Ectodermal cell (in vitro differentiated cells): ENCODE results near the gene CARHSP1.
"Not testable (repeated sequence)": the region's sequence is repeated elsewhere in the genome, so short reads cannot be mapped to it uniquely, and the experiment has no call there.

ENCODE experiments used
- H3K27ac ChIP-seq: 2 replicates; pipeline ENCODE4 v1.7.0; 2013; ENCODE audit warnings: mild to moderate bottlenecking, low read depth, low read length; ENCODE audit not compliant: insufficient read depth, poor library complexity, severe bottlenecking
- H3K27me3 ChIP-seq: 2 replicates; pipeline ENCODE4 v1.7.0; 2013; ENCODE audit warnings: mild to moderate bottlenecking, low read length; ENCODE audit not compliant: insufficient read depth, control insufficient read depth, poor library complexity, severe bottlenecking
- H3K36me3 ChIP-seq: one replicate; pipeline ENCODE4 v1.7.0; 2013; ENCODE audit warnings: low read length; ENCODE audit not compliant: control insufficient read depth, insufficient read depth
- H3K4me1 ChIP-seq: one replicate; pipeline ENCODE4 v1.7.0; 2013; ENCODE audit warnings: low read length; ENCODE audit not compliant: control insufficient read depth, insufficient read depth
- H3K4me3 ChIP-seq: 2 replicates; pipeline ENCODE4 v1.7.0; 2013; ENCODE audit warnings: low read depth, low read length, control low read depth; ENCODE audit not compliant: insufficient read depth
- H3K9me3 ChIP-seq: 2 replicates; pipeline ENCODE4 v1.7.0; 2013; ENCODE audit warnings: mild to moderate bottlenecking, low read length, moderate library complexity; ENCODE audit not compliant: control insufficient read depth
- WGBS, 2 experiments: methylation state at CpG; one replicate each; pipeline ENCODE4 v1.1.7; 2013; ENCODE audit warnings: missing lambda C conversion rate in 2 of 2; 5-methylcytosine and 5-hydroxymethylcytosine counted together

CARHSP1 gene

GRCh38 chr16:8808613-8809353, 60.0 kb downstream of the CARHSP1 start:
- Histone ChIP-seq H3K27me3 (no peaks in the 10 kb centered on the region), H3K36me3 (peaks cover 11% of the 10 kb centered on the region), H3K4me1 (no peaks in the 10 kb centered on the region), H3K9me3 (no peaks in the 10 kb centered on the region), H3K27ac (no peak overlapping the region), H3K4me3 (no peak overlapping the region)
- 95 to 96% methylated on average over 10 to 11 of the region's 11 CpGs for whole genome bisulfite sequencing, 2 experiments

GRCh38 chr16:8808009-8808408, 60.8 kb downstream of the CARHSP1 start:
- Histone ChIP-seq H3K36me3 (peaks cover 15% of the 10 kb centered on the region), H3K27ac (no peak overlapping the region), H3K4me1 (no peaks in the 10 kb centered on the region), H3K27me3 (no peaks in the 10 kb centered on the region), H3K4me3 (no peak overlapping the region), H3K9me3 (no peaks in the 10 kb centered on the region)
- 94 to 98% methylated on average over 3 of the region's 3 CpGs for WGBS, 2 experiments

- H3K4me1 ChIP-seq = no peaks in the 10 kb centered on the region
- no peaks in the 10 kb centered on the region for H3K27me3 ChIP-seq
- WGBS, 2 experiments = 95 to 96% methylated on average over 5 of the region's 5 CpGs
- H3K4me3 ChIP-seq = no peak overlapping the region
- H3K9me3 ChIP-seq = no peaks in the 10 kb centered on the region
- no peak overlapping the region for H3K27ac ChIP-seq
- peaks cover 17% of the 10 kb centered on the region for H3K36me3 ChIP-seq
Measured at GRCh38 chr16:8807189-8807588, 61.6 kb downstream of the CARHSP1 start.

- Histone ChIP-seq H3K4me1 (no peaks in the 10 kb centered on the region), H3K27ac (no peak overlapping the region), H3K36me3 (peaks cover 15% of the 10 kb centered on the region), H3K9me3 (no peaks in the 10 kb centered on the region), H3K27me3 (no peaks in the 10 kb centered on the region), H3K4me3 (no peak overlapping the region)
- WGBS, 2 experiments = 95 to 98% methylated on average over 13 of the region's 13 CpGs
Measured at GRCh38 chr16:8806272-8806983, 62.4 kb downstream of the CARHSP1 start.

- H3K36me3 ChIP-seq = peaks cover 10% of the 10 kb centered on the region
- no peaks in the 10 kb centered on the region for H3K9me3 ChIP-seq
- H3K27me3 ChIP-seq = no peaks in the 10 kb centered on the region
- WGBS, 2 experiments = 92% methylated on average over 6 of the region's 6 CpGs
- H3K27ac ChIP-seq = no peak overlapping the region
- no peak overlapping the region for H3K4me3 ChIP-seq
- H3K4me1 ChIP-seq = no peaks in the 10 kb centered on the region
Measured at GRCh38 chr16:8804313-8804712, 64.5 kb downstream of the CARHSP1 start.

GRCh38 chr16:8803733-8804132, 65.1 kb downstream of the CARHSP1 start:
- not testable (repeated sequence) for H3K4me3 ChIP-seq, H3K9me3 ChIP-seq, H3K27ac ChIP-seq, H3K4me1 ChIP-seq, H3K36me3 ChIP-seq, H3K27me3 ChIP-seq
- WGBS, 2 experiments = 92 to 93% methylated on average over 12 of the region's 12 CpGs
